ENCODE results near the gene SPEG. TPM values are rescaled to one million over a fixed set of nuclear protein-coding genes. Genes with fewer than 3 reads are reported as not detected.

The SPEG gene
- total RNA-seq, 1 experiment from 2014 or later: 55.3 TPM

DNA sequence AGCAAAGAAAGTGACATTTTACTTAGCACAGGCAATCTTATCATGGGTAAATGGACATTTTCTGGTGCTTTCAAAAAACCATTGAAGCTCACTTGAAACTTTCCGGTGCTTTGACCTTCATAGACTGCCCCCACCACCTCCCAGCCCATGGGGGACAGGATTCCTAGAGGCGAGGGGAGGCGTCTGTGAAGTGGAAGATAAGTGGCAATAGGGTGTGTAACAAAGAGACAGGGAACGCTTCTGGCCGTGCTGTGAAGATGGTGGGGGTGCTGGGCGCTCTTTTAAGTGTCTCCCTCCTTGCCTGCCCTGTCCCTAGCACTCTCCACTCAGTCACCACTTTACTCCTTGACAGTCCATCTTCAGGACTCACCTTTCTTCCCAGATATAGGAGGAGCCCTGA is 40.6 kb downstream of the SPEG start:
- H3K27ac Mint-ChIP-seq: no peak overlapping the region
- ATAC-seq (no peak), DNase-seq (ENCODE audit: low spot score) (no peak)
- peaks cover 24% of the 10 kb centered on the region for H3K4me1 Mint-ChIP-seq
- H3K4me3 Mint-ChIP-seq: no peak overlapping the region
- no peaks in the 10 kb centered on the region; the same call in 1 of the 2 replicates for H3K27me3 Mint-ChIP-seq (ENCODE audit: low read depth)
- ChIA-PET CTCF (interaction anchor here (0.8 to 35.9 kb wide), 9 partner anchors 9 to 73 kb away, joined by 3 to 2316 read pairs (median 18); partner anchors contain the start of genes ASIC4, CHPF, SPEG and TMEM198), POLR2A (no interaction called here)
- no peaks in the 10 kb centered on the region for H3K36me3 Mint-ChIP-seq
- TF ChIP-seq, protein P1, sequence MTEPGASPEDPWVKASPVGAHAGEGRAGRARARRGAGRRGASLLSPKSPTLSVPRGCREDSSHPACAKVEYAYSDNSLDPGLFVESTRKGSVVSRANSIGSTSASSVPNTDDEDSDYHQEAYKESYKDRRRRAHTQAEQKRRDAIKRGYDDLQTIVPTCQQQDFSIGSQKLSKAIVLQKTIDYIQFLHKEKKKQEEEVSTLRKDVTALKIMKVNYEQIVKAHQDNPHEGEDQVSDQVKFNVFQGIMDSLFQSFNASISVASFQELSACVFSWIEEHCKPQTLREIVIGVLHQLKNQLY (CRISPR knock-in tag; IDR thresholded peaks at IDR 0.05): no peak
- TF ChIP-seq, protein P2, sequence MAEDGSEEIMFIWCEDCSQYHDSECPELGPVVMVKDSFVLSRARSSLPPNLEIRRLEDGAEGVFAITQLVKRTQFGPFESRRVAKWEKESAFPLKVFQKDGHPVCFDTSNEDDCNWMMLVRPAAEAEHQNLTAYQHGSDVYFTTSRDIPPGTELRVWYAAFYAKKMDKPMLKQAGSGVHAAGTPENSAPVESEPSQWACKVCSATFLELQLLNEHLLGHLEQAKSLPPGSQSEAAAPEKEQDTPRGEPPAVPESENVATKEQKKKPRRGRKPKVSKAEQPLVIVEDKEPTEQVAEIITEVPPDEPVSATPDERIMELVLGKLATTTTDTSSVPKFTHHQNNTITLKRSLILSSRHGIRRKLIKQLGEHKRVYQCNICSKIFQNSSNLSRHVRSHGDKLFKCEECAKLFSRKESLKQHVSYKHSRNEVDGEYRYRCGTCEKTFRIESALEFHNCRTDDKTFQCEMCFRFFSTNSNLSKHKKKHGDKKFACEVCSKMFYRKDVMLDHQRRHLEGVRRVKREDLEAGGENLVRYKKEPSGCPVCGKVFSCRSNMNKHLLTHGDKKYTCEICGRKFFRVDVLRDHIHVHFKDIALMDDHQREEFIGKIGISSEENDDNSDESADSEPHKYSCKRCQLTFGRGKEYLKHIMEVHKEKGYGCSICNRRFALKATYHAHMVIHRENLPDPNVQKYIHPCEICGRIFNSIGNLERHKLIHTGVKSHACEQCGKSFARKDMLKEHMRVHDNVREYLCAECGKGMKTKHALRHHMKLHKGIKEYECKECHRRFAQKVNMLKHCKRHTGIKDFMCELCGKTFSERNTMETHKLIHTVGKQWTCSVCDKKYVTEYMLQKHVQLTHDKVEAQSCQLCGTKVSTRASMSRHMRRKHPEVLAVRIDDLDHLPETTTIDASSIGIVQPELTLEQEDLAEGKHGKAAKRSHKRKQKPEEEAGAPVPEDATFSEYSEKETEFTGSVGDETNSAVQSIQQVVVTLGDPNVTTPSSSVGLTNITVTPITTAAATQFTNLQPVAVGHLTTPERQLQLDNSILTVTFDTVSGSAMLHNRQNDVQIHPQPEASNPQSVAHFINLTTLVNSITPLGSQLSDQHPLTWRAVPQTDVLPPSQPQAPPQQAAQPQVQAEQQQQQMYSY (CRISPR knock-in tag; IDR thresholded peaks at IDR 0.05): no peak
- TF ChIP-seq GTF2I (CRISPR knock-in tag; conservative IDR thresholded peaks at IDR 0.05) (no peak), ZNF138 (CRISPR knock-in tag; conservative IDR thresholded peaks at IDR 0.05) (no peak)
- no peaks in the 10 kb centered on the region for H3K9me3 Mint-ChIP-seq

DNA sequence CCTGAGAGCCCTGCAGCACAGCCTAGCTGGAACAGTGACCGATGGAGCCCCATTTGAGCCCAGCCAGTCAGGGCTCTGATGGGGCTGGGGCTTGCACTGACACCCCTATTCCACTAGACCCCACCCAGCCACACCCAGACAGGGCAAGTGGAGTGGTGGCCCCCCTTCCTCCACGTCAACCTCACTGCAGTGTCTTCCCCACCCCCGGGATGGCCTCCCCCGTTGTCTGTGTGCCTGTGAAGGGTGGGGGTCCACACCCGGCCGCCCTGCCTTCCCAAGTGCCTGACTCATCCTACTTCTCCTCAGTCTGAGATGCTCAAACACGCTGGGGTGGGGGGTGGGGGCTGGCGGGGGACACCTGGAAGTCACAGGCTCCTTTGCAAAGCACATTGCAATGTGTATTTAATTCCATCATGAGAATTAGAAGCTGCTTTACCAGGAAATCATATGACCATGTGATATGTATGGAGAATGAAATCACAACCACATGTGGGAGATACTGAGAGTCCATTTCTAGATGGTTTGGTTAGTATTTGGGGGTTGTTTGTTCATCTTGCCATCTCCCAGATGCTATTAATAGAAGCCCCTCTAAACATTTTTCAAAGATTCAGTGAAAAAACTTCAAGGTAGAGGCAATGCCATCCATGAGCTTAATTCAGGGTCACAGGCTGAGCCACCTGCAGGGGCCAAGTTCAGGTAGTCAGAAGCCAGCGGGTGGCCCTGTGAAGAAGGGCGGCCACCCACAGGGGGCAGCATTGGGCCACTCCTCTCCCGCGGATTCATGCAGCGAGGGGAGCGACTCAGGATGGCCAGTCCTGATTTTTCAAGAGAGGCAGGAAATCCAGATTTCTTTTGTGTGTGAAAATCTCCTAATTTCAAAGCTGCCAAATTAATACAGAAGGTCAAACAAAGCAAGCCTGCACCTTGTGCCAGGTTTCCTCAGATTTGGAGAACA is 41.3 kb downstream of the SPEG start:
- Mint-ChIP-seq H3K9me3 (no peaks in the 10 kb centered on the region), H3K4me3 (peak overlapping the region; percentile 68), H3K4me1 (peaks cover 24% of the 10 kb centered on the region), H3K36me3 (no peaks in the 10 kb centered on the region), H3K27ac (peak overlapping the region; percentile 81; the same call in 1 of the 2 replicates), H3K27me3 (ENCODE audit: low read depth) (no peaks in the 10 kb centered on the region; the same call in 1 of the 2 replicates)
- ChIA-PET CTCF (interaction anchor here (0.6 to 35.9 kb wide), 29 partner anchors 8 to 209 kb away, joined by 3 to 2316 read pairs (median 7); partner anchors contain the start of genes ASIC4, CHPF, DES and DNPEP), POLR2A (interaction anchor here (0.8 to 1.2 kb wide), 2 partner anchors 11 to 31 kb away, joined by 4 to 5 read pairs; no protein-coding TSS in a partner anchor)
- DNase-seq (ENCODE audit: low spot score) (peak; percentile 86), ATAC-seq (peak; percentile 48)
- TF ChIP-seq CBFB (CRISPR knock-in tag; IDR thresholded peaks at IDR 0.05; ENCODE audit: low read depth): no peak
- TF ChIP-seq ZNF423 (CRISPR knock-in tag; IDR thresholded peaks at IDR 0.05): peak; percentile 81
- TF ChIP-seq ZNF138 (CRISPR knock-in tag; conservative IDR thresholded peaks at IDR 0.05): no peak
- TF ChIP-seq NR3C1 (CRISPR knock-in tag; conservative IDR thresholded peaks at IDR 0.05; ENCODE audit: low read depth): no peak
- peak; percentile 8; the same call in 1 of the 2 replicates for TF ChIP-seq SP1 (CRISPR knock-in tag; conservative IDR thresholded peaks at IDR 0.05)
- no peak; the same call in 1 of the 2 replicates for TF ChIP-seq FOXP1 (CRISPR knock-in tag; IDR thresholded peaks at IDR 0.05; ENCODE audit: borderline replicate concordance)
- TF ChIP-seq, protein P3, sequence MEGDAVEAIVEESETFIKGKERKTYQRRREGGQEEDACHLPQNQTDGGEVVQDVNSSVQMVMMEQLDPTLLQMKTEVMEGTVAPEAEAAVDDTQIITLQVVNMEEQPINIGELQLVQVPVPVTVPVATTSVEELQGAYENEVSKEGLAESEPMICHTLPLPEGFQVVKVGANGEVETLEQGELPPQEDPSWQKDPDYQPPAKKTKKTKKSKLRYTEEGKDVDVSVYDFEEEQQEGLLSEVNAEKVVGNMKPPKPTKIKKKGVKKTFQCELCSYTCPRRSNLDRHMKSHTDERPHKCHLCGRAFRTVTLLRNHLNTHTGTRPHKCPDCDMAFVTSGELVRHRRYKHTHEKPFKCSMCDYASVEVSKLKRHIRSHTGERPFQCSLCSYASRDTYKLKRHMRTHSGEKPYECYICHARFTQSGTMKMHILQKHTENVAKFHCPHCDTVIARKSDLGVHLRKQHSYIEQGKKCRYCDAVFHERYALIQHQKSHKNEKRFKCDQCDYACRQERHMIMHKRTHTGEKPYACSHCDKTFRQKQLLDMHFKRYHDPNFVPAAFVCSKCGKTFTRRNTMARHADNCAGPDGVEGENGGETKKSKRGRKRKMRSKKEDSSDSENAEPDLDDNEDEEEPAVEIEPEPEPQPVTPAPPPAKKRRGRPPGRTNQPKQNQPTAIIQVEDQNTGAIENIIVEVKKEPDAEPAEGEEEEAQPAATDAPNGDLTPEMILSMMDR (IDR thresholded peaks at IDR 0.05): peak; percentile 91

DNA sequence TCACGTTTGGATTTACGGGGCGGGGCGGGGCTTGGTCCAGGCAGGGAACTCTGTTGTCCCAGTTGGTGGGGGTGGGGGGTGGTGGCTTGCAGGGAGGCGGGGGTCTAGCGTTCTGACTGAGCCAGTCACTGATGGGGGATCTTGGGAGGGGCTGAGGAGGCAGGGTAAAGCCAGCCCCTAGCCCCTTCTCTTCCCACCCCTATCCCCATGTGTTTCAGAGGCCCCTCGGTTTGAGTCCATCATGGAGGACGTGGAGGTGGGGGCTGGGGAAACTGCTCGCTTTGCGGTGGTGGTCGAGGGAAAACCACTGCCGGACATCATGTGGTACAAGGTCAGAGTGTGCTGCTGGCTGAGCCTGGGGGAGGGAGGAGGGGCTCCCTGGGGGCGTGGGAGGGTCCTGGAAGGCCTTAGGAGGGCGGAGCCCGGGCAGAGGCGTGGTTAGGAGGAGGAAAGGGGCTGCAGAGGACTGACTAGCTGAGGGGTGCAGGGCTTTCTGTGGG is 42.1 kb downstream of the SPEG start:
- CTCF ChIA-PET: interaction anchor here (0.5 to 35.9 kb wide), 25 partner anchors 9 to 224 kb away, joined by 3 to 2316 read pairs (median 7); partner anchors contain the start of genes ASIC4, CHPF, DNPEP and GMPPA
- H3K27ac Mint-ChIP-seq: peak overlapping the region; percentile 81; the same call in 1 of the 2 replicates
- POLR2A ChIA-PET: interaction anchor here (0.6 to 1.4 kb wide), 3 partner anchors 21 to 43 kb away, joined by 3 to 4 read pairs (median 4); partner anchors contain the start of gene GMPPA
- DNase-seq (ENCODE audit: low spot score) (peak; percentile 94), ATAC-seq (peak; percentile 93)
- no peaks in the 10 kb centered on the region for H3K27me3 Mint-ChIP-seq (ENCODE audit: low read depth)
- H3K4me3 Mint-ChIP-seq: peak overlapping the region; percentile 68
- H3K36me3 Mint-ChIP-seq: no peaks in the 10 kb centered on the region
- peaks cover 24% of the 10 kb centered on the region for H3K4me1 Mint-ChIP-seq
- H3K9me3 Mint-ChIP-seq: no peaks in the 10 kb centered on the region
- TF ChIP-seq, protein P4, sequence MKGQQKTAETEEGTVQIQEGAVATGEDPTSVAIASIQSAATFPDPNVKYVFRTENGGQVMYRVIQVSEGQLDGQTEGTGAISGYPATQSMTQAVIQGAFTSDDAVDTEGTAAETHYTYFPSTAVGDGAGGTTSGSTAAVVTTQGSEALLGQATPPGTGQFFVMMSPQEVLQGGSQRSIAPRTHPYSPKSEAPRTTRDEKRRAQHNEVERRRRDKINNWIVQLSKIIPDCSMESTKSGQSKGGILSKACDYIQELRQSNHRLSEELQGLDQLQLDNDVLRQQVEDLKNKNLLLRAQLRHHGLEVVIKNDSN (CRISPR knock-in tag; IDR thresholded peaks at IDR 0.05): peak; percentile 55; the same call in 1 of the 2 replicates
- TF ChIP-seq, protein P5, sequence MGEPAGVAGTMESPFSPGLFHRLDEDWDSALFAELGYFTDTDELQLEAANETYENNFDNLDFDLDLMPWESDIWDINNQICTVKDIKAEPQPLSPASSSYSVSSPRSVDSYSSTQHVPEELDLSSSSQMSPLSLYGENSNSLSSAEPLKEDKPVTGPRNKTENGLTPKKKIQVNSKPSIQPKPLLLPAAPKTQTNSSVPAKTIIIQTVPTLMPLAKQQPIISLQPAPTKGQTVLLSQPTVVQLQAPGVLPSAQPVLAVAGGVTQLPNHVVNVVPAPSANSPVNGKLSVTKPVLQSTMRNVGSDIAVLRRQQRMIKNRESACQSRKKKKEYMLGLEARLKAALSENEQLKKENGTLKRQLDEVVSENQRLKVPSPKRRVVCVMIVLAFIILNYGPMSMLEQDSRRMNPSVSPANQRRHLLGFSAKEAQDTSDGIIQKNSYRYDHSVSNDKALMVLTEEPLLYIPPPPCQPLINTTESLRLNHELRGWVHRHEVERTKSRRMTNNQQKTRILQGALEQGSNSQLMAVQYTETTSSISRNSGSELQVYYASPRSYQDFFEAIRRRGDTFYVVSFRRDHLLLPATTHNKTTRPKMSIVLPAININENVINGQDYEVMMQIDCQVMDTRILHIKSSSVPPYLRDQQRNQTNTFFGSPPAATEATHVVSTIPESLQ (CRISPR knock-in tag; IDR thresholded peaks at IDR 0.05): no peak
- TF ChIP-seq ZBTB21 (CRISPR knock-in tag; IDR thresholded peaks at IDR 0.05; ENCODE audit: borderline replicate concordance): no peak
- no peak for TF ChIP-seq GRHL2 (CRISPR knock-in tag; IDR thresholded peaks at IDR 0.05; ENCODE audit: insufficient replicate concordance, severe bottlenecking)
- no peak for TF ChIP-seq GABPB1 (CRISPR knock-in tag; IDR thresholded peaks at IDR 0.05)
- TF ChIP-seq, protein P6, sequence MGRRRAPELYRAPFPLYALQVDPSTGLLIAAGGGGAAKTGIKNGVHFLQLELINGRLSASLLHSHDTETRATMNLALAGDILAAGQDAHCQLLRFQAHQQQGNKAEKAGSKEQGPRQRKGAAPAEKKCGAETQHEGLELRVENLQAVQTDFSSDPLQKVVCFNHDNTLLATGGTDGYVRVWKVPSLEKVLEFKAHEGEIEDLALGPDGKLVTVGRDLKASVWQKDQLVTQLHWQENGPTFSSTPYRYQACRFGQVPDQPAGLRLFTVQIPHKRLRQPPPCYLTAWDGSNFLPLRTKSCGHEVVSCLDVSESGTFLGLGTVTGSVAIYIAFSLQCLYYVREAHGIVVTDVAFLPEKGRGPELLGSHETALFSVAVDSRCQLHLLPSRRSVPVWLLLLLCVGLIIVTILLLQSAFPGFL (CRISPR knock-in tag; IDR thresholded peaks at IDR 0.05; ENCODE audit: borderline replicate concordance): no peak
- peak; percentile 41 for TF ChIP-seq SP1 (CRISPR knock-in tag; conservative IDR thresholded peaks at IDR 0.05)
- no peak for TF ChIP-seq NFE2L1 (CRISPR knock-in tag; IDR thresholded peaks at IDR 0.05)
